Activated naive CD8-positive, alpha-beta T cell treated with anti-CD3 and anti-CD28 coated beads for 36 hours (primary cell): Measurements from ENCODE around the gene SOAT1. TPM values are rescaled to one million over a fixed set of nuclear protein-coding genes. Genes with fewer than 3 reads are reported as not detected.
A peak's percentile ranks its signal among the peaks of the same experiment; 100 is the strongest.

Experiments used
- DNase-seq: peaks from one replicate; pipeline ENCODE4 v3.0.0; 2021
- H3K27ac Mint-ChIP-seq: one replicate; pipeline ENCODE4 v1.8.0; 2022; ENCODE audit warnings: mild to moderate bottlenecking, moderate library complexity, mixed read lengths
- H3K27me3 Mint-ChIP-seq: one replicate; pipeline ENCODE4 v1.8.0; 2022; ENCODE audit warnings: mild to moderate bottlenecking, mixed read lengths
- H3K36me3 Mint-ChIP-seq: one replicate; pipeline ENCODE4 v1.8.0; 2021; ENCODE audit warnings: mild to moderate bottlenecking, mixed read lengths
- H3K4me1 Mint-ChIP-seq: one replicate; pipeline ENCODE4 v1.8.0; 2021; ENCODE audit warnings: mixed read lengths
- H3K4me3 Mint-ChIP-seq: one replicate; pipeline ENCODE4 v1.8.0; 2022; ENCODE audit warnings: mild to moderate bottlenecking, moderate library complexity, mixed read lengths
- H3K9me3 Mint-ChIP-seq: one replicate; pipeline ENCODE4 v1.8.0; 2022; ENCODE audit warnings: mixed read lengths
- total RNA-seq, 2 experiments: library from RNA; stranded (reverse); gene quantifications; one replicate each; pipeline ENCODE4 v1.2.3, GENCODE V29; 2021

Gene SOAT1
- total RNA-seq, 2 experiments from 2014 or later, result 86.2 to 90.9 TPM

- H3K36me3 Mint-ChIP-seq, result peaks cover 51% of the 10 kb centered on the region
- H3K27me3 Mint-ChIP-seq, result no peaks in the 10 kb centered on the region
These were observed 1.7 kb downstream of the SOAT1 start for GRCh38 chr1:179295164-179295755.

GRCh38 chr1:179296356-179297104 lies 2.9 kb downstream of the SOAT1 start:
- H3K27ac Mint-ChIP-seq, result peak overlapping the region; percentile 77
- H3K27me3 Mint-ChIP-seq, result no peaks in the 10 kb centered on the region
- peak overlapping the region; percentile 66 for H3K4me3 Mint-ChIP-seq
- DNase-seq, result no peak
- H3K4me1 Mint-ChIP-seq, result peaks cover 60% of the 10 kb centered on the region
- H3K36me3 Mint-ChIP-seq, result peaks cover 56% of the 10 kb centered on the region
- H3K9me3 Mint-ChIP-seq, result no peaks in the 10 kb centered on the region

More at GRCh38 chr1:179295164-179295755, 1.7 kb downstream of the SOAT1 start:
- peak overlapping the region; percentile 96 for H3K27ac Mint-ChIP-seq
- DNase-seq, result no peak
- peak overlapping the region; percentile 87 for H3K4me3 Mint-ChIP-seq
- H3K9me3 Mint-ChIP-seq, result no peaks in the 10 kb centered on the region
- peaks cover 52% of the 10 kb centered on the region for H3K4me1 Mint-ChIP-seq

GRCh38 chr1:179297105-179297378 lies 3.4 kb downstream of the SOAT1 start:
- Mint-ChIP-seq H3K4me1 (peaks cover 65% of the 10 kb centered on the region), H3K27me3 (no peaks in the 10 kb centered on the region), H3K9me3 (no peaks in the 10 kb centered on the region), H3K27ac (peak overlapping the region; percentile 59), H3K36me3 (peaks cover 56% of the 10 kb centered on the region), H3K4me3 (peak overlapping the region; percentile 26)
- no peak for DNase-seq

- Mint-ChIP-seq H3K4me1 (peaks cover 72% of the 10 kb centered on the region), H3K9me3 (no peaks in the 10 kb centered on the region), H3K36me3 (peaks cover 70% of the 10 kb centered on the region), H3K27ac (peak overlapping the region; percentile 90), H3K27me3 (no peaks in the 10 kb centered on the region), H3K4me3 (peak overlapping the region; percentile 67)
- DNase-seq, result peak; percentile 44
These were observed 5.4 kb downstream of the SOAT1 start for GRCh38 chr1:179298952-179299351.

GRCh38 chr1:179300112-179300511 lies 6.5 kb downstream of the SOAT1 start:
- Mint-ChIP-seq H3K4me1 (peaks cover 70% of the 10 kb centered on the region), H3K36me3 (peaks cover 73% of the 10 kb centered on the region), H3K27ac (peak overlapping the region; percentile 79), H3K4me3 (peak overlapping the region; percentile 66), H3K9me3 (no peaks in the 10 kb centered on the region), H3K27me3 (no peaks in the 10 kb centered on the region)
- DNase-seq, result no peak

GRCh38 chr1:179302070-179302469 lies 8.5 kb downstream of the SOAT1 start:
- DNase-seq, result no peak
- Mint-ChIP-seq H3K4me1 (peaks cover 62% of the 10 kb centered on the region), H3K36me3 (peaks cover 71% of the 10 kb centered on the region), H3K4me3 (no peak overlapping the region), H3K27me3 (no peaks in the 10 kb centered on the region), H3K27ac (no peak overlapping the region), H3K9me3 (no peaks in the 10 kb centered on the region)

GRCh38 chr1:179303200-179303785 lies 9.7 kb downstream of the SOAT1 start:
- Mint-ChIP-seq H3K27ac (no peak overlapping the region), H3K4me1 (peaks cover 53% of the 10 kb centered on the region), H3K36me3 (peaks cover 68% of the 10 kb centered on the region), H3K4me3 (no peak overlapping the region), H3K27me3 (no peaks in the 10 kb centered on the region), H3K9me3 (no peaks in the 10 kb centered on the region)
- no peak for DNase-seq

- Mint-ChIP-seq H3K9me3 (no peaks in the 10 kb centered on the region), H3K4me3 (no peak overlapping the region), H3K36me3 (peaks cover 57% of the 10 kb centered on the region), H3K27me3 (no peaks in the 10 kb centered on the region), H3K27ac (peak overlapping the region; percentile 10), H3K4me1 (peaks cover 35% of the 10 kb centered on the region)
- no peak for DNase-seq
These were observed 11.9 kb downstream of the SOAT1 start for GRCh38 chr1:179305450-179305849.

GRCh38 chr1:179310291-179310690 lies 16.7 kb downstream of the SOAT1 start:
- H3K27me3 Mint-ChIP-seq, result no peaks in the 10 kb centered on the region
- peaks cover 51% of the 10 kb centered on the region for H3K36me3 Mint-ChIP-seq
- H3K4me3 Mint-ChIP-seq, result no peak overlapping the region
- no peak overlapping the region for H3K27ac Mint-ChIP-seq
- peaks cover 32% of the 10 kb centered on the region for H3K4me1 Mint-ChIP-seq
- no peaks in the 10 kb centered on the region for H3K9me3 Mint-ChIP-seq
- no peak for DNase-seq

- Mint-ChIP-seq H3K27me3 (no peaks in the 10 kb centered on the region), H3K4me3 (no peak overlapping the region), H3K36me3 (peaks cover 47% of the 10 kb centered on the region), H3K9me3 (no peaks in the 10 kb centered on the region), H3K27ac (no peak overlapping the region), H3K4me1 (peaks cover 30% of the 10 kb centered on the region)
- DNase-seq, result no peak
These were observed 17.1 kb downstream of the SOAT1 start for GRCh38 chr1:179310721-179311120.

- Mint-ChIP-seq H3K4me1 (peaks cover 26% of the 10 kb centered on the region), H3K36me3 (peaks cover 45% of the 10 kb centered on the region), H3K27ac (no peak overlapping the region), H3K9me3 (no peaks in the 10 kb centered on the region), H3K4me3 (no peak overlapping the region), H3K27me3 (no peaks in the 10 kb centered on the region)
- no peak for DNase-seq
These were observed 17.6 kb downstream of the SOAT1 start for GRCh38 chr1:179311149-179311700.

GRCh38 chr1:179313004-179313403 lies 19.4 kb downstream of the SOAT1 start:
- H3K4me3 Mint-ChIP-seq, result no peak overlapping the region
- H3K4me1 Mint-ChIP-seq, result peaks cover 29% of the 10 kb centered on the region

GRCh38 chr1:179314928-179315327 lies 21.3 kb downstream of the SOAT1 start:
- Mint-ChIP-seq H3K4me1 (peaks cover 34% of the 10 kb centered on the region), H3K4me3 (no peak overlapping the region), H3K27ac (no peak overlapping the region), H3K36me3 (peaks cover 47% of the 10 kb centered on the region), H3K9me3 (no peaks in the 10 kb centered on the region), H3K27me3 (no peaks in the 10 kb centered on the region)
- no peak for DNase-seq

More at GRCh38 chr1:179313004-179313403, 19.4 kb downstream of the SOAT1 start:
- Mint-ChIP-seq H3K9me3 (no peaks in the 10 kb centered on the region), H3K36me3 (peaks cover 41% of the 10 kb centered on the region), H3K27ac (no peak overlapping the region), H3K27me3 (no peaks in the 10 kb centered on the region)
- no peak for DNase-seq

- no peaks in the 10 kb centered on the region for H3K27me3 Mint-ChIP-seq
- H3K36me3 Mint-ChIP-seq, result peaks cover 53% of the 10 kb centered on the region
- H3K27ac Mint-ChIP-seq, result no peak overlapping the region
- peaks cover 3% of the 10 kb centered on the region for H3K9me3 Mint-ChIP-seq
- peaks cover 24% of the 10 kb centered on the region for H3K4me1 Mint-ChIP-seq
- DNase-seq, result no peak
- H3K4me3 Mint-ChIP-seq, result no peak overlapping the region
These were observed 24.9 kb downstream of the SOAT1 start for GRCh38 chr1:179318491-179318890.

GRCh38 chr1:179321533-179322216 lies 28.1 kb downstream of the SOAT1 start:
- H3K36me3 Mint-ChIP-seq, result peaks cover 59% of the 10 kb centered on the region
- no peak overlapping the region for H3K4me3 Mint-ChIP-seq
- peaks cover 23% of the 10 kb centered on the region for H3K4me1 Mint-ChIP-seq
- no peak for DNase-seq
- no peaks in the 10 kb centered on the region for H3K27me3 Mint-ChIP-seq
- no peak overlapping the region for H3K27ac Mint-ChIP-seq
- peaks cover 3% of the 10 kb centered on the region for H3K9me3 Mint-ChIP-seq
